Right ventricle myocardium inferior (tissue), 1 donor: ENCODE data around the gene WFS1. TPM values are rescaled to one million over a fixed set of nuclear protein-coding genes. Genes with fewer than 3 reads are reported as not detected.

Experiments used
- ATAC-seq: fragments of 200-7000 bp; cut with Tn5 transposase; one replicate; pipeline ENCODE4 v1.9.1; 2020; ENCODE audit warnings: mild to moderate bottlenecking, moderate library complexity
- DNase-seq: peaks from one replicate; pipeline ENCODE4 v3.0.0; 2021; ENCODE audit errors: missing footprints
- intact Hi-C: fragments of 100-400 bp; cut with DNase I; formaldehyde crosslinking; loops from one replicate; pipeline ENCODE4 v1.11.0; 2022
- total RNA-seq: library from RNA; stranded (reverse); fragmentation: NEBNext Ultra II Directional; extraction: Animal tissue kit (Norgen Biotek cat#: 25700); gene quantifications from one replicate; pipeline ENCODE4 v1.2.1, GENCODE V29; 2021
- donor health status: DM: no; HTN: yes; CAD: no; lungs with severe emphysema.

The WFS1 gene
- total RNA-seq, 1 donor from 2014 or later: 88.4 TPM

GRCh38 chr4:6290769-6291547, 21.3 kb downstream of the WFS1 start:
- DNase-seq: peak; percentile 45
- intact Hi-C loops: no loop called here
- ATAC-seq: no peak

- intact Hi-C loops: no loop called here
- DNase-seq (no peak), ATAC-seq (no peak)
Measured at GRCh38 chr4:6291784-6292297, 22.2 kb downstream of the WFS1 start.

GRCh38 chr4:6292376-6293096, 22.9 kb downstream of the WFS1 start:
- intact Hi-C loops: no loop called here
- ATAC-seq (no peak), DNase-seq (no peak)

- DNase-seq (no peak), ATAC-seq (no peak)
- intact Hi-C loops: no loop called here
Measured at GRCh38 chr4:6293097-6293445, 23.4 kb downstream of the WFS1 start.

- intact Hi-C loops: no loop called here
- no peak for ATAC-seq
- DNase-seq: no peak
Measured at GRCh38 chr4:6293661-6294060, 24.0 kb downstream of the WFS1 start.

- ATAC-seq: no peak
- intact Hi-C loops: no loop called here
Measured at GRCh38 chr4:6294705-6295421, 25.2 kb downstream of the WFS1 start.

GRCh38 chr4:6295495-6295894, 25.8 kb downstream of the WFS1 start:
- intact Hi-C loops: no loop called here
- DNase-seq (no peak), ATAC-seq (no peak)

More at GRCh38 chr4:6294705-6295421, 25.2 kb downstream of the WFS1 start:
- no peak for DNase-seq

GRCh38 chr4:6296026-6296425, 26.4 kb downstream of the WFS1 start:
- ATAC-seq (no peak), DNase-seq (no peak)
- intact Hi-C loops: no loop called here

GRCh38 chr4:6297266-6297815, 27.7 kb downstream of the WFS1 start:
- ATAC-seq: no peak
- no peak for DNase-seq
- intact Hi-C loops: no loop called here

GRCh38 chr4:6298035-6298434, 28.4 kb downstream of the WFS1 start:
- intact Hi-C loops: no loop called here
- no peak for ATAC-seq

GRCh38 chr4:6298852-6299251, 29.2 kb downstream of the WFS1 start:
- DNase-seq (no peak), ATAC-seq (no peak)
- intact Hi-C loops: no loop called here

More at GRCh38 chr4:6298035-6298434, 28.4 kb downstream of the WFS1 start:
- no peak for DNase-seq

GRCh38 chr4:6299875-6300274, 30.2 kb downstream of the WFS1 start:
- DNase-seq: no peak
- no peak for ATAC-seq
- intact Hi-C loops: no loop called here

- ATAC-seq (no peak), DNase-seq (no peak)
- intact Hi-C loops: no loop called here
Measured at GRCh38 chr4:6300359-6300758, 30.7 kb downstream of the WFS1 start.

GRCh38 chr4:6301051-6301731, 31.5 kb downstream of the WFS1 start:
- DNase-seq (no peak), ATAC-seq (no peak)
- intact Hi-C loops: no loop called here

GRCh38 chr4:6301732-6302442, 32.2 kb downstream of the WFS1 start:
- intact Hi-C loops: no loop called here
- no peak for DNase-seq
- ATAC-seq: no peak

GRCh38 chr4:6302869-6303268, 33.2 kb downstream of the WFS1 start:
- intact Hi-C loops: no loop called here
- ATAC-seq: no peak
- no peak for DNase-seq

- intact Hi-C loops: no loop called here
- no peak for DNase-seq
- no peak for ATAC-seq
Measured at GRCh38 chr4:6303943-6304342, 34.3 kb downstream of the WFS1 start.

- DNase-seq (no peak), ATAC-seq (no peak)
- intact Hi-C loops: loop anchor here (5.0 kb wide), 1 partner anchor 34 kb away; no protein-coding TSS in a partner anchor
Measured at GRCh38 chr4:6306299-6306698, 36.6 kb downstream of the WFS1 start.
